Measurements from ENCODE around the gene SLC9A5. TPM values are rescaled to one million over a fixed set of nuclear protein-coding genes. Genes with fewer than 3 reads are reported as not detected.

Gene SLC9A5
- total and polyA plus RNA-seq, 10 of the 15 experiments (the other 5 are each of a cell fraction or from before 2014, with no cell fraction given), result 0.26 to 5.7 (median 1.5) TPM

DNA sequence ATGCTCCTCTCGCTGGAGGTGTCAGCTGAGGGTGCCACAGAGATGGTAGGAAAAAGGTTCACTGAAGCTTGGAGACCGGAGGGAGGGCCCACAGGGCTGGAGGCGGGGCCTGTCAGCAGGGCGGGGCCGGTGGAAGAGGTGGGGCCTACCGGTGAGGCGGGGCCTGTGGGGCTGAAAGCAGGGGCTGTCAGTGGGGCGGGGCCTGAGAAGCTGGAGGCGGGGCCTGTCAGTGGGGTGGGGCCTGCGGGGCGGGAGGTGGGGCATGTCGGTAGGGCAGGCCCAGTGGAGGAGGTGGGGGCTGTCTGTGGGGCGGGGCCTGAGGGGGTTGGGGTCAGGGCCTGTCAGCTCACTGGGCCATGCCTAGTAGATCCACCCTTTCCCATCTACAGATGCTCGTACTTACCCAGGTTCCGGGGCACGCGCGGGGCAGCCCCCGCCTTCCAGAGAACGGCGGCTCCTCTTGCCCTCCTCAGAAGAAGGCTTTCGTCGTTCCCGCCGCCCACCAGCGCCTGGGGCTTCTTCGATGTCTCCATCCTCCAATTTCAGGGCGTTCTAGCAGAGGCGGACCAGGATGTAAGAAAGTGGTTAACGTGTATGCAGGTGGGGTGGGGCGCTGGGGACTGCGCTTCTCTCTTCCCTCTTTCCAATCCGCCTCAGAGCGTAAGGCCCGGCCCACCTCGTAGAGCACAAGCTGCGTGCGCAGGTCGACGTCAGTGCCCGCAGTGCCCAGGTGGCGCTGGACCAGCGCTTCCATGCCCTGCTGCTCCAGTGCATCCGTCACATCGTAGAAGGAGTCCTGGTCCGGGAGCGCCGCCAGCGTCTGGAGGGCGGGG is 12.0 kb upstream of the SLC9A5 start:
- CTCF ChIA-PET, result interaction anchor here (1.4 kb wide), 1 partner anchor 10 kb away, joined by 5 read pairs; the partner anchor contains the start of gene TMEM208
- intact Hi-C loops (cut with micrococcal nuclease; ENCODE audit: unreplicated experiment), result no loop called here

GRCh38 chr16:67237396-67238277 is 11.1 kb upstream of the SLC9A5 start:
- H3K79me2 ChIP-seq (ENCODE audit: control insufficient read depth, insufficient read depth, low read length), result peaks cover 11% of the 10 kb centered on the region
- intact Hi-C loops (cut with micrococcal nuclease; ENCODE audit: unreplicated experiment) (no loop called here), in situ Hi-C loops (cut with MboI) (no loop called here)
- FAIRE-seq, result no peak
- BruUV-seq (replicated peaks), result no TSS peak
- TF ChIP-seq SMAD1 (IDR thresholded peaks at IDR 0.05; ENCODE audit: low read depth, partially characterized antibody) (no peak), GABPA (IDR thresholded peaks at IDR 0.05; ENCODE audit: low read depth) (no peak), HDAC6 (IDR thresholded peaks at IDR 0.05; ENCODE audit: unreplicated experiment) (no peak), ZZZ3 (IDR thresholded peaks at IDR 0.05; ENCODE audit: control insufficient read depth, insufficient read length, low read depth) (no peak), MXI1 (IDR thresholded peaks at IDR 0.05; ENCODE audit: low read depth, low read length) (no peak), RELA (IDR thresholded peaks at IDR 0.05; ENCODE audit: borderline replicate concordance, partially characterized antibody) (no peak), ZNF274 (IDR thresholded peaks at IDR 0.05; ENCODE audit: insufficient read depth, insufficient read length) (no peak)
- H3K27ac ChIP-seq (ENCODE audit: control insufficient read depth, insufficient read depth), result no peak overlapping the region
- ChIA-PET SMC1A (ENCODE audit: uncharacterized antibody, unreplicated experiment) (interaction anchor here (1.4 kb wide), 1 partner anchor 9 kb away, joined by 6 read pairs; the partner anchor contains the start of gene FHOD1), CTCF (no interaction called here), RAD21 (ENCODE audit: unreplicated experiment) (interaction anchor here (0.7 kb wide), 1 partner anchor 8 kb away, joined by 4 read pairs; no protein-coding TSS in a partner anchor), POLR2A (interaction anchor here (1.1 kb wide), 1 partner anchor 11 kb away, joined by 4 read pairs; the partner anchor contains the start of gene TMEM208)
- no peaks in the 10 kb centered on the region for H3K9me3 ChIP-seq (replicated peaks; ENCODE audit: control insufficient read depth, insufficient read depth, low read length)
- no peak for ATAC-seq
- no peak overlapping the region for H3K9ac ChIP-seq (ENCODE audit: control insufficient read depth, insufficient read depth, low read length)
- H3K4me1 ChIP-seq (ENCODE audit: control insufficient read depth, insufficient read depth, low read length), result peaks cover 7% of the 10 kb centered on the region; the same call in 1 of the 2 replicates
- WGBS (ENCODE audit: insufficient coverage, insufficient replicate concordance, low lambda C conversion rate, missing lambda C conversion rate), result 98% methylated on average over 16 of the region's 16 CpGs
- H4K20me1 ChIP-seq (ENCODE audit: control insufficient read depth, insufficient read depth), result no peaks in the 10 kb centered on the region
- no peaks in the 10 kb centered on the region for H3K27me3 ChIP-seq (replicated peaks in 1 of 2; ENCODE audit: control insufficient read depth in 2 of 2, insufficient read depth in 2 of 2, low read length in 1 of 2)
- H3K4me2 ChIP-seq (ENCODE audit: control insufficient read depth, insufficient read depth), result no peak overlapping the region
- DNase-seq (ENCODE audit: low read depth, low spot score), result no peak
- H3K36me3 ChIP-seq (ENCODE audit: control insufficient read depth in 2 of 2, insufficient read depth in 2 of 2, low read length in 1 of 2), result peaks cover 20 to 33% of the 10 kb centered on the region in 2 experiments; a peak in 3 of 4 replicates
- H2AFZ ChIP-seq (ENCODE audit: control insufficient read depth, low read depth, low read length), result no peak overlapping the region
- no peak overlapping the region for H3K4me3 ChIP-seq

More for the DNA sequence above, 12.0 kb upstream of the SLC9A5 start:
- peaks cover 20 to 35% of the 10 kb centered on the region in 2 experiments; a peak in 3 of 4 replicates for H3K36me3 ChIP-seq (ENCODE audit: control insufficient read depth in 2 of 2, insufficient read depth in 2 of 2, low read length in 1 of 2)
- no peak overlapping the region for H3K4me2 ChIP-seq (ENCODE audit: control insufficient read depth, insufficient read depth)
- no peak overlapping the region for H3K4me3 ChIP-seq
- in situ Hi-C loops (cut with MboI), result no loop called here
- no peaks in the 10 kb centered on the region for H3K9me3 ChIP-seq (replicated peaks; ENCODE audit: control insufficient read depth, insufficient read depth, low read length)
- SMC1A ChIA-PET (ENCODE audit: uncharacterized antibody, unreplicated experiment), result interaction anchor here (2.1 kb wide), 1 partner anchor 10 kb away, joined by 8 read pairs; the partner anchor contains the start of gene TMEM208
- no peak overlapping the region for H3K27ac ChIP-seq (ENCODE audit: control insufficient read depth, insufficient read depth)
- FAIRE-seq (no peak), ATAC-seq (peak; percentile 97), DNase-seq (ENCODE audit: low read depth, low spot score) (no peak)
- no TSS peak for BruUV-seq (replicated peaks)
- no peak overlapping the region for H2AFZ ChIP-seq (ENCODE audit: control insufficient read depth, low read depth, low read length)
- peaks cover 5% of the 10 kb centered on the region for H3K79me2 ChIP-seq (ENCODE audit: control insufficient read depth, insufficient read depth, low read length)
- TF ChIP-seq WRNIP1 (IDR thresholded peaks at IDR 0.05; ENCODE audit: borderline replicate concordance, low read depth, low read length) (no peak), POLR2A (IDR thresholded peaks at IDR 0.05; ENCODE audit: low read depth, low read length) (peak; percentile 19; the same call in 1 of the 2 replicates)
- RAD21 ChIA-PET (ENCODE audit: unreplicated experiment), result interaction anchor here (0.6 to 0.7 kb wide), 2 partner anchors 9 to 10 kb away, joined by 3 to 4 read pairs; no protein-coding TSS in a partner anchor
- 0 out of 2 replicates have a peak, but pooled peaks cover 3% of the 10 kb centered on the region for H3K4me1 ChIP-seq (ENCODE audit: control insufficient read depth, insufficient read depth, low read length)
- POLR2A ChIA-PET, result interaction anchor here (0.6 to 0.8 kb wide), 2 partner anchors 9 to 45 kb away, joined by 3 to 4 read pairs; partner anchors contain the start of gene E2F4
- no peaks in the 10 kb centered on the region for H4K20me1 ChIP-seq (ENCODE audit: control insufficient read depth, insufficient read depth)
- no peaks in the 10 kb centered on the region for H3K27me3 ChIP-seq (replicated peaks in 1 of 2; ENCODE audit: control insufficient read depth in 2 of 2, insufficient read depth in 2 of 2, low read length in 1 of 2)
- 94% methylated on average over 43 of the region's 50 CpGs for WGBS (ENCODE audit: insufficient coverage, insufficient replicate concordance, low lambda C conversion rate, missing lambda C conversion rate)
- no peak overlapping the region for H3K9ac ChIP-seq (ENCODE audit: control insufficient read depth, insufficient read depth, low read length)
